GM06990 (cell line): ENCODE measurements around the gene AFG1L.

Experiments
- DNase-seq: peaks from one replicate; pipeline ENCODE4 v3.0.0-alpha.2; 2011; ENCODE audit not compliant: insufficient read length; ENCODE audit errors: extremely low read depth
- H3K27me3 ChIP-seq: replicated peaks from 2 replicates; pipeline ENCODE4 v1.6.0; 2011; ENCODE audit warnings: low read length; ENCODE audit not compliant: control insufficient read depth, insufficient read depth
- H3K36me3 ChIP-seq: 2 replicates; pipeline ENCODE4 v1.5.1; 2011; ENCODE audit warnings: low read length; ENCODE audit not compliant: control insufficient read depth, insufficient read depth
- H3K4me3 ChIP-seq: replicated peaks from 2 replicates; pipeline ENCODE4 v1.5.1; 2011; ENCODE audit warnings: low read depth, mild to moderate bottlenecking, control low read depth, low read length
- CTCF ChIP-seq: IDR thresholded peaks from 2 replicates; pipeline ENCODE4 v1.5.1; 2011; ENCODE audit warnings: low read length, control low read depth, mild to moderate bottlenecking, inconsistent platforms; ENCODE audit not compliant: insufficient read depth, poor library complexity, severe bottlenecking

The AFG1L gene

DNA sequence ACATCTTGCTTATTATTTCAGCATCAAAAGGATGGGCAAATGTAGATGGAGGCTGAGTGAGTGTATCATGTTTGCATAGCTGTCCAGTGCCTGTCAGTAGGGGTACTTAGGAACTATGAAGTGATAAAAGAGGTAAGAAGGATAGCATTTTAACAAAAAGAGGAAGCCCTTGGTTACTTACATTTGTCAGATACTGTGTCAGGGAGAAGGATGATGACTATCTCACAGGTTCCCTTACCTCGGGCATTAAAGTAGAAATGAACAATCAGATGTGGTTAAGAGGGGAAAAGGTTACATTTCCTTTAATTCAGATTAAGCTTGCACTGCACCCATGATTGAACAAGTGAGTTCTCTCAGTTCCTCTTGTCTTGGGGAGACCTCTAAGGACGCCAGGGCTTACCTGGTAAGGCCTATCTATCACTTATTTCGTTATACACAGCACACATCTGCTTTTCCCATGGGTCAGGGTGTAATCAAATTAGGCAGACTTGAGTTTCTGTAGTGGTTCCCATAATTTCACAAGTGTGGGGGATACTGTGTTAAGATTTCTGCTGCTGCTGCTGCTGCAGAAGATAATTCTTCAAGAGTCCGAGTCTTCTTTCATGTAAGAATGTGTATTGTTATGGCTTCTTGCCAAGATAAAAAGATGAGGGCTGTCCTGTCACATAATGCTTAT is 270.4 kb downstream of the AFG1L start:
- DNase-seq: peak; percentile 85
- H3K4me3 ChIP-seq: peak overlapping the region; percentile 42
- TF ChIP-seq CTCF: no peak
- no peaks in the 10 kb centered on the region for H3K27me3 ChIP-seq
- peaks cover 13% of the 10 kb centered on the region for H3K36me3 ChIP-seq

DNA sequence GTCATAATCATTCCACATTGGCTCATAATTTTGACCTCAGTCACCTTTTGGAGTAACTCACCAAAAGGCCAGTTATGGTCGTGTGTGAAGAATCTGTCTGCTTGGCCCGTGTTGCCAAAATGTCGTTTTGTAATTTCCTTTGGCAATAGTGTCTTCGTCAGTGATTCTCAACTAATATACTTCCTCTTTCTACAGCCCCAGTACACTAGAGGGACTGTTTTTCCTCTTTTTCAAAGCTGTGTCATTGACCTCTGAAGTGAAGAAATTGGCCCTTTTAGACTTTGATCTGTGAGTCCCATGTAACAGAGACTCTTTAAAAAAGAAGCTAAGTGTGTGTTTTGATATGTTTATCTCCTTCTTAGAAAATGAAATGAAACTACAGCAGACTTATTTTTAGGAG is 271.0 kb downstream of the AFG1L start:
- Histone ChIP-seq H3K36me3 (peaks cover 13% of the 10 kb centered on the region), H3K27me3 (no peaks in the 10 kb centered on the region), H3K4me3 (peak overlapping the region; percentile 42; the same call in 1 of the 2 replicates)
- peak; percentile 47 for DNase-seq
- peak; percentile 30 for TF ChIP-seq CTCF

- H3K36me3 ChIP-seq: peaks cover 13% of the 10 kb centered on the region
- TF ChIP-seq CTCF: no peak
- no peak for DNase-seq
- no peak overlapping the region; the same call in 1 of the 2 replicates for H3K4me3 ChIP-seq
- no peaks in the 10 kb centered on the region for H3K27me3 ChIP-seq
These were observed 271.6 kb downstream of the AFG1L start for GRCh38 chr6:108566406-108566805.

DNA sequence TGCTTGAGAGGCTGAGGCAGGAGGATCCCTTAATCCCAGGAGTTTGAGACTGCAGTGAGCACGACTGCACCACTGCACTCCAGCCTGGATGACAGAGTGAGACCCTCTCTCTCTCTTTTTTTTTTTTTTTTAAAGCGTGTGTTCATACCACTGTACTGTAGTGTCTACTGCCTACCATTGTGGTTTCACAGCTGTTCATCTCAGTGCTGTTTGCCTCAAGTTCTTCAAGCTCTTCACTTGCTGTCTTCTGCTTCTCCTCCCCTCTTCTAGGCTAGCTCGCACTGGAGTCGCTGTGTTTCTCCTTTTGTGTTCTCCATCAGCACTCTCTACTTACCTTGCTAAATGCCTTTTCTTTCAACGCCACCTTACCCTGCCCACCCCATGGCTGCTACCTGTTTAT is 273.2 kb downstream of the AFG1L start:
- no peak for DNase-seq
- peaks cover 16% of the 10 kb centered on the region for H3K36me3 ChIP-seq

GRCh38 chr6:108568551-108569305 is 273.9 kb downstream of the AFG1L start:
- H3K27me3 ChIP-seq: no peaks in the 10 kb centered on the region
- H3K4me3 ChIP-seq: no peak overlapping the region
- H3K36me3 ChIP-seq: peaks cover 16% of the 10 kb centered on the region
- DNase-seq: no peak
- no peak for TF ChIP-seq CTCF

More for the DNA sequence above, 273.2 kb downstream of the AFG1L start:
- Histone ChIP-seq H3K4me3 (no peak overlapping the region), H3K27me3 (no peaks in the 10 kb centered on the region)
- no peak for TF ChIP-seq CTCF
